Karpas-422 (cell line): ENCODE results near the gene SARS1. TPM values are rescaled to one million over a fixed set of nuclear protein-coding genes. Genes with fewer than 3 reads are reported as not detected.

Experiments
- DNase-seq: peaks from one replicate; pipeline ENCODE4 v3.0.0-alpha.2; 2015
- H2AFZ ChIP-seq: fragments of 200-600 bp; sonication (generic); 2 replicates; pipeline ENCODE4 v1.6.1; 2014; ENCODE audit warnings: antibody characterized with exemption, low read length, mixed read lengths
- H3K27ac ChIP-seq: fragments of 200-600 bp; sonication (generic); 2 replicates; pipeline ENCODE4 v1.5.1; 2014; ENCODE audit warnings: mild to moderate bottlenecking, low read length, moderate library complexity
- H3K27me3 ChIP-seq: fragments of 200-600 bp; sonication (generic); 2 replicates; pipeline ENCODE4 v1.6.1; 2014; ENCODE audit warnings: low read length, mixed read lengths
- H3K36me3 ChIP-seq: fragments of 200-600 bp; sonication (generic); 2 replicates; pipeline ENCODE4 v1.6.1; 2014; ENCODE audit warnings: low read length, mixed read lengths; ENCODE audit not compliant: insufficient read depth
- H3K4me1 ChIP-seq: fragments of 200-600 bp; sonication (generic); 2 replicates; pipeline ENCODE4 v1.6.1; 2014; ENCODE audit warnings: mild to moderate bottlenecking, low read length, mixed read lengths
- H3K4me2 ChIP-seq: fragments of 200-600 bp; sonication (generic); 2 replicates; pipeline ENCODE4 v1.6.1; 2014; ENCODE audit warnings: low read length, low read depth, mild to moderate bottlenecking; ENCODE audit not compliant: poor library complexity, severe bottlenecking
- H3K4me3 ChIP-seq: fragments of 200-600 bp; sonication (generic); 2 replicates; pipeline ENCODE4 v1.5.1; 2014; ENCODE audit warnings: mild to moderate bottlenecking, antibody characterized with exemption, low read length, mixed read lengths
- H3K79me2 ChIP-seq: fragments of 200-600 bp; sonication (generic); 2 replicates; pipeline ENCODE4 v1.6.1; 2014; ENCODE audit warnings: mild to moderate bottlenecking, low read length, mixed read lengths
- H3K9ac ChIP-seq: fragments of 200-600 bp; sonication (generic); 2 replicates; pipeline ENCODE4 v1.6.0; 2014; ENCODE audit warnings: low read length
- H3K9me2 ChIP-seq: fragments of 200-600 bp; sonication (generic), shearing (Covaris generic); replicated peaks from 2 replicates; pipeline ENCODE4 v1.6.0; 2014; ENCODE audit warnings: mild to moderate bottlenecking, low read length, moderate library complexity; ENCODE audit not compliant: insufficient read depth
- H3K9me3 ChIP-seq: fragments of 300-700, 200-600 bp; sonication (generic); 2 replicates; pipeline ENCODE4 v1.6.1; 2014; ENCODE audit warnings: low read length, mixed read lengths
- H4K20me1 ChIP-seq: fragments of 200-600 bp; sonication (generic); 2 replicates; pipeline ENCODE4 v1.6.1; 2014; ENCODE audit warnings: mild to moderate bottlenecking, antibody characterized with exemption, low read length, low read depth; ENCODE audit not compliant: insufficient read depth
- total RNA-seq: library from RNA; depleted of rRNA; stranded (reverse); fragments of >200 nt; shearing (Covaris generic); gene quantifications from 2 replicates; pipeline ENCODE4 v1.2.3, GENCODE V29; 2014; ENCODE audit warnings: low replicate concordance

The SARS1 gene
- total RNA-seq, 1 experiment from 2014 or later, result 184 TPM

- no peak for DNase-seq
- Histone ChIP-seq H3K9me3 (no peaks in the 10 kb centered on the region), H3K4me3 (no peak overlapping the region), H3K36me3 (peaks cover 19% of the 10 kb centered on the region; the same call in 1 of the 2 replicates), H2AFZ (no peak overlapping the region), H3K27me3 (no peaks in the 10 kb centered on the region), H3K4me2 (no peak overlapping the region), H4K20me1 (no peaks in the 10 kb centered on the region), H3K27ac (no peak overlapping the region), H3K79me2 (peaks cover 42% of the 10 kb centered on the region), H3K4me1 (no peaks in the 10 kb centered on the region), H3K9me2 (no peaks in the 10 kb centered on the region), H3K9ac (no peak overlapping the region)
Measured at GRCh38 chr1:109225711-109226445, 12.2 kb downstream of the SARS1 start.

- H3K79me2 ChIP-seq, result peaks cover 21% of the 10 kb centered on the region
- no peaks in the 10 kb centered on the region for H3K9me3 ChIP-seq
- no peak overlapping the region for H3K4me2 ChIP-seq
- no peak overlapping the region for H3K27ac ChIP-seq
- H3K9me2 ChIP-seq, result no peaks in the 10 kb centered on the region
- H2AFZ ChIP-seq, result no peak overlapping the region
- H3K4me1 ChIP-seq, result no peaks in the 10 kb centered on the region
- H3K27me3 ChIP-seq, result no peaks in the 10 kb centered on the region
- DNase-seq, result no peak
- H4K20me1 ChIP-seq, result no peaks in the 10 kb centered on the region
- H3K36me3 ChIP-seq, result peaks cover 25% of the 10 kb centered on the region
- H3K9ac ChIP-seq, result no peak overlapping the region
- no peak overlapping the region for H3K4me3 ChIP-seq
Measured at GRCh38 chr1:109228167-109228566, 14.4 kb downstream of the SARS1 start.

- no peak overlapping the region for H2AFZ ChIP-seq
- H3K27me3 ChIP-seq, result no peaks in the 10 kb centered on the region
- H3K4me3 ChIP-seq, result no peak overlapping the region
- no peaks in the 10 kb centered on the region for H4K20me1 ChIP-seq
- no peak overlapping the region for H3K4me2 ChIP-seq
- H3K9me2 ChIP-seq, result no peaks in the 10 kb centered on the region
- no peaks in the 10 kb centered on the region for H3K4me1 ChIP-seq
- H3K9me3 ChIP-seq, result no peaks in the 10 kb centered on the region
- no peak for DNase-seq
- peaks cover 13% of the 10 kb centered on the region for H3K79me2 ChIP-seq
- no peak overlapping the region for H3K9ac ChIP-seq
- H3K27ac ChIP-seq, result no peak overlapping the region
- H3K36me3 ChIP-seq, result peaks cover 29% of the 10 kb centered on the region
Measured at GRCh38 chr1:109229531-109230127, 15.9 kb downstream of the SARS1 start.

- H3K9ac ChIP-seq, result no peak overlapping the region
- H3K27ac ChIP-seq, result no peak overlapping the region
- DNase-seq, result no peak
- no peak overlapping the region for H2AFZ ChIP-seq
- H3K27me3 ChIP-seq, result no peaks in the 10 kb centered on the region
- no peaks in the 10 kb centered on the region for H3K9me2 ChIP-seq
- H3K9me3 ChIP-seq, result no peaks in the 10 kb centered on the region
- H4K20me1 ChIP-seq, result no peaks in the 10 kb centered on the region
- H3K4me3 ChIP-seq, result no peak overlapping the region
- no peak overlapping the region for H3K4me2 ChIP-seq
- H3K79me2 ChIP-seq, result peaks cover 2% of the 10 kb centered on the region
- no peaks in the 10 kb centered on the region for H3K4me1 ChIP-seq
- H3K36me3 ChIP-seq, result peaks cover 35% of the 10 kb centered on the region
Measured at GRCh38 chr1:109231066-109231465, 17.3 kb downstream of the SARS1 start.

GRCh38 chr1:109235137-109235536, 21.4 kb downstream of the SARS1 start:
- no peak overlapping the region for H3K9ac ChIP-seq
- H3K27ac ChIP-seq, result no peak overlapping the region
- H3K36me3 ChIP-seq, result peaks cover 27% of the 10 kb centered on the region
- no peaks in the 10 kb centered on the region for H3K4me1 ChIP-seq
- no peak overlapping the region for H3K4me2 ChIP-seq
- H3K79me2 ChIP-seq, result no peaks in the 10 kb centered on the region
- H3K27me3 ChIP-seq, result no peaks in the 10 kb centered on the region
- H4K20me1 ChIP-seq, result peaks cover 3% of the 10 kb centered on the region; the same call in 1 of the 2 replicates
- H3K4me3 ChIP-seq, result no peak overlapping the region
- no peaks in the 10 kb centered on the region for H3K9me2 ChIP-seq
- DNase-seq, result no peak
- no peak overlapping the region for H2AFZ ChIP-seq
- no peaks in the 10 kb centered on the region for H3K9me3 ChIP-seq

GRCh38 chr1:109237512-109237911, 23.8 kb downstream of the SARS1 start:
- DNase-seq, result no peak
- peaks cover 21% of the 10 kb centered on the region for H3K36me3 ChIP-seq

GRCh38 chr1:109238382-109238781, 24.7 kb downstream of the SARS1 start:
- H3K36me3 ChIP-seq, result peaks cover 18% of the 10 kb centered on the region

More at GRCh38 chr1:109237512-109237911, 23.8 kb downstream of the SARS1 start:
- Histone ChIP-seq H3K9me2 (no peaks in the 10 kb centered on the region), H3K27ac (no peak overlapping the region), H3K4me3 (no peak overlapping the region), H3K4me2 (no peak overlapping the region), H4K20me1 (peaks cover 3% of the 10 kb centered on the region; the same call in 1 of the 2 replicates), H3K9me3 (no peaks in the 10 kb centered on the region), H3K4me1 (no peaks in the 10 kb centered on the region), H3K79me2 (no peaks in the 10 kb centered on the region), H3K9ac (no peak overlapping the region), H3K27me3 (no peaks in the 10 kb centered on the region), H2AFZ (no peak overlapping the region)

GRCh38 chr1:109239047-109239408, 25.3 kb downstream of the SARS1 start:
- Histone ChIP-seq H3K9ac (no peak overlapping the region), H3K9me2 (no peaks in the 10 kb centered on the region), H3K4me2 (no peak overlapping the region), H3K36me3 (peaks cover 18% of the 10 kb centered on the region), H2AFZ (no peak overlapping the region), H4K20me1 (peaks cover 3% of the 10 kb centered on the region; the same call in 1 of the 2 replicates), H3K27me3 (no peaks in the 10 kb centered on the region), H3K4me3 (no peak overlapping the region), H3K79me2 (no peaks in the 10 kb centered on the region), H3K27ac (no peak overlapping the region), H3K9me3 (no peaks in the 10 kb centered on the region), H3K4me1 (no peaks in the 10 kb centered on the region)
- DNase-seq, result no peak

More at GRCh38 chr1:109238382-109238781, 24.7 kb downstream of the SARS1 start:
- DNase-seq, result no peak
- no peaks in the 10 kb centered on the region for H3K27me3 ChIP-seq
- H3K4me3 ChIP-seq, result no peak overlapping the region
- no peak overlapping the region for H3K27ac ChIP-seq
- H4K20me1 ChIP-seq, result peaks cover 3% of the 10 kb centered on the region; the same call in 1 of the 2 replicates
- H3K79me2 ChIP-seq, result no peaks in the 10 kb centered on the region
- no peaks in the 10 kb centered on the region for H3K9me2 ChIP-seq
- no peak overlapping the region for H3K4me2 ChIP-seq
- H2AFZ ChIP-seq, result no peak overlapping the region
- H3K9ac ChIP-seq, result no peak overlapping the region
- H3K9me3 ChIP-seq, result no peaks in the 10 kb centered on the region
- no peaks in the 10 kb centered on the region for H3K4me1 ChIP-seq
